Left ventricle myocardium inferior (tissue), 1 donor: ENCODE results near the gene PTPN13. TPM values are rescaled to one million over a fixed set of nuclear protein-coding genes. Genes with fewer than 3 reads are reported as not detected.

ENCODE experiments used
- DNase-seq: peaks from one replicate; pipeline ENCODE4 v3.0.0-alpha.2; 2020
- H3K27ac ChIP-seq: fragments of 200-600 bp; replicated peaks from 2 replicates; pipeline ENCODE4 v1.8.0; 2021
- H3K27me3 ChIP-seq: fragments of 200-600 bp; 2 replicates; pipeline ENCODE4 v1.8.0; 2021; ENCODE audit warnings: low read depth
- H3K36me3 ChIP-seq: fragments of 200-600 bp; 2 replicates; pipeline ENCODE4 v1.8.0; 2021
- H3K4me1 ChIP-seq: fragments of 200-600 bp; 2 replicates; pipeline ENCODE4 v1.8.0; 2021
- H3K4me3 ChIP-seq: fragments of 200-600 bp; 2 replicates; pipeline ENCODE4 v1.8.0; 2021; ENCODE audit warnings: mild to moderate bottlenecking, moderate library complexity
- H3K9me3 ChIP-seq: fragments of 200-600 bp; replicated peaks from 2 replicates; pipeline ENCODE4 v1.8.0; 2021
- CTCF ChIP-seq: fragments of 200-600 bp; IDR thresholded peaks from 2 replicates; pipeline ENCODE4 v1.8.0; 2021; ENCODE audit warnings: antibody characterized with exemption, mild to moderate bottlenecking, borderline replicate concordance
- intact Hi-C: fragments of 100-400 bp; cut with micrococcal nuclease; formaldehyde crosslinking; loops from one replicate; pipeline ENCODE4 v1.11.0; 2022
- total RNA-seq: library from RNA; stranded (reverse); fragmentation: NEBNext Ultra II Directional; extraction: Animal tissue kit (Norgen Biotek cat#: 25700); gene quantifications from one replicate; pipeline ENCODE4 v1.2.1, GENCODE V29; 2021
- donor health status: DM: no; HTN: yes; CAD: no; lungs with severe emphysema.

The PTPN13 gene
- total RNA-seq, 1 donor from 2014 or later: 3.8 TPM

DNA sequence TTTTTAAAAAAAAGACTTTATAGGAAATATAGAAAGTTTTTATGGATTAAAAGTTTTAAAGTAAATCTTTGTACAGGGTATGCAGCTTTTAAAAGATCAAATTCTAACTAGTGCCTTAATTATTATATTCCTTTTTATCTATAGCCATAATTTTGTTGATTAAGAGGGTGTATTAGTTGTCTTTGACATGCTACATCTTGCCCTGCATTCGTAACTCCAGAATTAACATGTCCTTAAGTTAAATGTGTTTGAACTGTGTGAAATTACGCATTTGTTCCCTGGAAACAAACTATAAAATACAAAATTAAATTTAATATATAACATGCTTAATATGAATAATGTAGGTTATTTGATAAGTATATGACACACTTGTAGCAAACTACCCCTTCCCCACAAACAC lies 66.3 kb downstream of the PTPN13 start:
- no peaks in the 10 kb centered on the region for H3K36me3 ChIP-seq
- no peaks in the 10 kb centered on the region for H3K27me3 ChIP-seq
- no peak overlapping the region for H3K4me3 ChIP-seq
- no peaks in the 10 kb centered on the region for H3K4me1 ChIP-seq
- TF ChIP-seq CTCF: no peak
- intact Hi-C loops: no loop called here
- no peak for DNase-seq
- H3K27ac ChIP-seq: no peak overlapping the region
- peaks cover 4% of the 10 kb centered on the region for H3K9me3 ChIP-seq

DNA sequence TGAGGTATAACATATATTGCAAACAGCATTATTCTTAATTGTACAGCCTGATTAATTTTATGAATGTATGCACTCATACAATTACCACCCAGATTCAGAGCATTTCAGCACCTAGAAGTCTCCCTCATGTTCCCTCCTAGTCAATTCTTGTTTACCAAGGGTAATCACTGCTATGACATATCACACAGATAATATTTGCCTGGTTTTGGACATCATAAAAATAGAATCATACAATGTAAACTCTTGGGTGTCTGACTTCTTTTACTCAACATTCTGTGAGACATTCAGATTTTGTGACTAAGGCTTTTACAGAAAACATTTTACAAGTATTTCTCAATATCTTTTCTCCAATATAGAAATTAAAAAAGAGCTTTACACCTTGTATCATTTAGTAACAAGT lies 66.9 kb downstream of the PTPN13 start:
- Histone ChIP-seq H3K9me3 (peaks cover under 1% of the 10 kb centered on the region), H3K4me3 (no peak overlapping the region), H3K27me3 (no peaks in the 10 kb centered on the region), H3K4me1 (no peaks in the 10 kb centered on the region), H3K27ac (no peak overlapping the region), H3K36me3 (no peaks in the 10 kb centered on the region)
- no peak for DNase-seq
- TF ChIP-seq CTCF: no peak
- intact Hi-C loops: no loop called here

DNA sequence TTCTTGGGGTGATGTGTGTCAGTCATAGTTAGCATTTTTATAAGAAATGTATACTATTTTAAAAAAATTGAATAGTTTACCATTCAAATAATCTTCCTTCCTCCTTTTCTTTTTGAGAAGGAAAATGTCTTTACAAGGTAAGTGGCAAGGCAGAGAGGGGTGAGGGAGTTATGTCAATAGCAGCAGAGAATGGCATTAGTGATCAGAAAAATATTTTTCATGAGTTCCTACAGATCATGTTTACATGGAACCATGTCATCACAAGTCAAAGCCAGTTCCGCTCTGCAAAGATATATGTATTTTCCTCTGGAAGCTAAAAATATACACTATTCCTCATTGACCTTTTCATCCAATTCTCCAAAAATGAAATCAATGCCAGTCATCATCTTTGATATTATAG lies 67.3 kb downstream of the PTPN13 start:
- no peak for DNase-seq
- TF ChIP-seq CTCF: no peak

GRCh38 chr4:86664959-86665358 lies 70.8 kb downstream of the PTPN13 start:
- no peak overlapping the region for H3K27ac ChIP-seq
- intact Hi-C loops: no loop called here
- DNase-seq: no peak

More for the DNA sequence above, 67.3 kb downstream of the PTPN13 start:
- Histone ChIP-seq H3K4me3 (no peak overlapping the region), H3K9me3 (no peaks in the 10 kb centered on the region), H3K27ac (no peak overlapping the region), H3K36me3 (no peaks in the 10 kb centered on the region), H3K27me3 (no peaks in the 10 kb centered on the region), H3K4me1 (no peaks in the 10 kb centered on the region)
- intact Hi-C loops: no loop called here

GRCh38 chr4:86670298-86670697 lies 76.2 kb downstream of the PTPN13 start:
- intact Hi-C loops: no loop called here
- no peak for DNase-seq
- no peaks in the 10 kb centered on the region for H3K27me3 ChIP-seq
- H3K36me3 ChIP-seq: no peaks in the 10 kb centered on the region
- TF ChIP-seq CTCF: no peak
- H3K9me3 ChIP-seq: no peaks in the 10 kb centered on the region
- no peaks in the 10 kb centered on the region for H3K4me1 ChIP-seq
- H3K4me3 ChIP-seq: no peak overlapping the region
- H3K27ac ChIP-seq: no peak overlapping the region

More at GRCh38 chr4:86664959-86665358, 70.8 kb downstream of the PTPN13 start:
- Histone ChIP-seq H3K4me3 (no peak overlapping the region), H3K36me3 (no peaks in the 10 kb centered on the region), H3K27me3 (no peaks in the 10 kb centered on the region), H3K4me1 (no peaks in the 10 kb centered on the region), H3K9me3 (no peaks in the 10 kb centered on the region)
- TF ChIP-seq CTCF: no peak

DNA sequence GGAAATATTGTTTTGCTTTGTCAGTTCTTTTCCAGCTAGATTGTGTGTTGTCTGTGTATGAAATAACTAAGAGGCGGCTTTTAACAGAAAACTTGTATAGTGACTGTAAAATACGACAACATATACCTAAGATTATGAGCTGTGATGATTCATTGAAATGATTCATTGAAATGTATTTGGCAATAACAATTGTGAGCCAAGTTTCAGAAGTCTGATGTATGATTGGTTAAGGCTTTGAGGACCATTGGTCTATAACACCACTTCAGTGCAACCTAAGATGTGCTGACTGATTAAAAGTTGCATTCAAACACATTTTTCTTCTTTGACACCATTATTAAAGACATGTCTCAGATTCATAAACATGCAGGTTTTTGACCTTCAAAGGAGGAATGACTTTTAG lies 76.6 kb downstream of the PTPN13 start:
- Histone ChIP-seq H3K4me3 (no peak overlapping the region), H3K36me3 (no peaks in the 10 kb centered on the region), H3K27ac (no peak overlapping the region), H3K27me3 (no peaks in the 10 kb centered on the region), H3K9me3 (no peaks in the 10 kb centered on the region), H3K4me1 (no peaks in the 10 kb centered on the region)
- intact Hi-C loops: no loop called here
- no peak for DNase-seq
- no peak for TF ChIP-seq CTCF
